Activated CD8-positive, alpha-beta memory T cell treated with anti-CD3 and anti-CD28 coated beads, Interleukin-2, amount 50 U/mL, for 4 hours (primary cell): ENCODE measurements around the gene DGCR6.
"Not testable (repeated sequence)": the region's sequence is repeated elsewhere in the genome, so short reads cannot be mapped to it uniquely, and the experiment has no call there.

Source experiments
- DNase-seq: peaks from one replicate; pipeline ENCODE4 v3.0.0-alpha.2; 2020

Gene DGCR6

GRCh38 chr22:18961201-18961600 lies 55.1 kb downstream of the DGCR6 start:
- not testable (repeated sequence) for DNase-seq
